Ovary (tissue), 9 donors: ENCODE data around the gene NUDT16L1. TPM values are rescaled to one million over a fixed set of nuclear protein-coding genes. Genes with fewer than 3 reads are reported as not detected.

ENCODE experiments used
- DNase-seq, 5 donors: peaks; one replicate each; pipeline ENCODE4 v3.0.0-alpha.2; 2019 to 2020
- H3K27ac ChIP-seq, 2 donors: fragments of 200-600 bp; one replicate each; pipeline versions ENCODE4 v1.5.1 to v1.8.0; 2019 to 2022
- H3K27me3 ChIP-seq: fragments of 200-600 bp; one replicate; pipeline ENCODE4 v1.8.0; 2022
- H3K36me3 ChIP-seq: fragments of 200-600 bp; sonication (generic); one replicate; pipeline ENCODE4 v1.5.1; 2019
- H3K4me1 ChIP-seq: one replicate; pipeline ENCODE4 v1.8.1; 2013; ENCODE audit warnings: mild to moderate bottlenecking, moderate library complexity; ENCODE audit not compliant: insufficient read depth
- H3K4me3 ChIP-seq: fragments of 200-600 bp; sonication (generic); one replicate; pipeline ENCODE4 v1.5.1; 2017
- H3K9me3 ChIP-seq, 2 donors: fragments of 200-600 bp in 1 of 2; sonication (generic) in 1 of 2; one replicate each; pipeline versions ENCODE4 v1.5.1 to v1.8.1; 2013 to 2019; ENCODE audit warnings: mild to moderate bottlenecking in 1 of 2, moderate library complexity in 1 of 2
- EP300 ChIP-seq: sonication (generic); formaldehyde crosslinking; IDR thresholded peaks from one replicate; pipeline ENCODE4 v1.6.1; 2017; ENCODE audit warnings: antibody characterized with exemption
- POLR2A ChIP-seq: fragments of 450-650 bp; IDR thresholded peaks from one replicate; pipeline ENCODE4 v1.6.1; 2017; ENCODE audit warnings: antibody characterized with exemption, mild to moderate bottlenecking, moderate library complexity
- WGBS, 3 donors: extraction: QIAGEN DNeasy Blood & Tissue Kit in 1 of 3; methylation state at CpG; one replicate each; pipeline versions ENCODE4 v1.1.5 to v1.1.7; 2013 to 2017; 5-methylcytosine and 5-hydroxymethylcytosine counted together
- intact Hi-C, 4 donors: fragments of 100-400 bp; cut with DNase I; formaldehyde crosslinking; loops; one replicate each; pipeline versions ENCODE4 v1.11.0 to v1.15.1; 2022 to 2023
- polyA plus RNA-seq, 2 donors: library from polyadenylated mRNA; stranded (reverse); fragments of 200-250 nt in 1 of 2; fragments of 350-450 nt in 1 of 2; fragmentation: Illumina TruSeq in 1 of 2; extraction: RNeasy Lipid Tissue Mini Kit (QIAGEN cat#74804) in 1 of 2; gene quantifications; one replicate each; pipeline ENCODE4 v1.2.3, GENCODE V29; 2013 to 2014
- total RNA-seq, 7 donors: library from RNA; depleted of rRNA in 2 of 7; stranded (reverse); fragments of >200 nt in 2 of 7; fragmentation: NEBNext Ultra II Directional in 3 of 7; extraction: Animal tissue kit (Norgen Biotek cat#: 25700) in 3 of 7; gene quantifications; one replicate each; pipeline versions ENCODE4 v1.1.0 to v1.2.4, GENCODE V29; 2016 to 2023
- TF ChIP-seq, protein P1 (sequence below), 3 donors: fragments of 450-650 bp in 2 of 3; fragments of 200-600 bp in 1 of 3; IDR thresholded peaks; one replicate each; pipeline versions ENCODE4 v1.5.1 to v1.8.0; 2016 to 2022; ENCODE audit warnings: antibody characterized with exemption in 3 of 3, mild to moderate bottlenecking in 1 of 3
- donor health status: DM: no; HTN: no; CAD: no; lungs with moderate emphysema.
- donor health status: DM: no; HTN: no; CAD: no.
- donor health status: Bipolar disorder and iron deficiency.
- donor health status: DM: yes; HTN: yes; CAD: no.
- donor health status: DM: no; HTN: no; CAD: no.
- donor health status: DM: yes; HTN: yes; CAD: no.

The NUDT16L1 gene
- total and polyA plus RNA-seq, 9 donors, result 8.1 to 33.6 (median 28.0) TPM

DNA sequence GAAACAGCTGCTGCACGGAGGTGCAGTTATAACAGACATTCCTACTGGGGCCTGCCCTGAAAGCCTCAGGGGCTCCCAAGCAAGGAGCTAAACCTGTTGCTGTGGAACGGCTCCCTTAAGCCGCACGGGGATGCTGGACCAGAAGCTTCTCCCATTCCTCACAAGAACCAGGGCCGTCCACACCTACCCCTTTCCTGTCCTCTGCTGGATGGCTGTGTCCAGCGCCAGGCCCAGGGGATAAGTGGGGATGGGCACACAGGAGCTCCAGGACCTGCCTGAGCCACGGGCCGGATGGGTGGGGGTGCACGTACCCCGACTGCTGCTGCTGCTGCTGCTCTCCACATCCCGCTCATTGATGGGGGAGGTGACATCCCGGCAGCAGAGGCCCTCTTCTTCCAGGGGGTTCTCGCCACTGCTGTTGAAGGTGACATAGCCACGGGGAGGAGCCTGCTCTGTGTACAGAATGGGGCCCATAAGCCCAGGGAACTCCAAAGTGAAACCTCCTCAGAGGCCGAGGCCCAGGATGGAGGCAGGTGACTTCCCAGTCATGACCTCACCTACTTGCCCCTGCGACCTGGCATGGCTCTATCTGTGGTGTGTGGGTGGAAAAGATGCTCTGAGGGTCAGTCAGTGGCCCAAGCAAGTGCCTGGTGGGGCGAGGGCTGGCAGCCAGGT lies 8.6 kb downstream of the NUDT16L1 start:
- H3K36me3 ChIP-seq, result no peaks in the 10 kb centered on the region
- intact Hi-C loops, result no loop called here
- no peaks in the 10 kb centered on the region for H3K4me1 ChIP-seq
- H3K4me3 ChIP-seq, result no peak overlapping the region
- H3K27ac ChIP-seq, result no peak overlapping the region
- DNase-seq, result no peak
- TF ChIP-seq EP300 (no peak), POLR2A (no peak)
- TF ChIP-seq, protein P1, sequence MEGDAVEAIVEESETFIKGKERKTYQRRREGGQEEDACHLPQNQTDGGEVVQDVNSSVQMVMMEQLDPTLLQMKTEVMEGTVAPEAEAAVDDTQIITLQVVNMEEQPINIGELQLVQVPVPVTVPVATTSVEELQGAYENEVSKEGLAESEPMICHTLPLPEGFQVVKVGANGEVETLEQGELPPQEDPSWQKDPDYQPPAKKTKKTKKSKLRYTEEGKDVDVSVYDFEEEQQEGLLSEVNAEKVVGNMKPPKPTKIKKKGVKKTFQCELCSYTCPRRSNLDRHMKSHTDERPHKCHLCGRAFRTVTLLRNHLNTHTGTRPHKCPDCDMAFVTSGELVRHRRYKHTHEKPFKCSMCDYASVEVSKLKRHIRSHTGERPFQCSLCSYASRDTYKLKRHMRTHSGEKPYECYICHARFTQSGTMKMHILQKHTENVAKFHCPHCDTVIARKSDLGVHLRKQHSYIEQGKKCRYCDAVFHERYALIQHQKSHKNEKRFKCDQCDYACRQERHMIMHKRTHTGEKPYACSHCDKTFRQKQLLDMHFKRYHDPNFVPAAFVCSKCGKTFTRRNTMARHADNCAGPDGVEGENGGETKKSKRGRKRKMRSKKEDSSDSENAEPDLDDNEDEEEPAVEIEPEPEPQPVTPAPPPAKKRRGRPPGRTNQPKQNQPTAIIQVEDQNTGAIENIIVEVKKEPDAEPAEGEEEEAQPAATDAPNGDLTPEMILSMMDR (IDR thresholded peaks at IDR 0.05), result no peak
- 85 to 89% (median 86%) methylated on average over 17 of the region's 17 CpGs for WGBS, 3 donors
- no peaks in the 10 kb centered on the region for H3K9me3 ChIP-seq
- H3K27me3 ChIP-seq, result no peaks in the 10 kb centered on the region

DNA sequence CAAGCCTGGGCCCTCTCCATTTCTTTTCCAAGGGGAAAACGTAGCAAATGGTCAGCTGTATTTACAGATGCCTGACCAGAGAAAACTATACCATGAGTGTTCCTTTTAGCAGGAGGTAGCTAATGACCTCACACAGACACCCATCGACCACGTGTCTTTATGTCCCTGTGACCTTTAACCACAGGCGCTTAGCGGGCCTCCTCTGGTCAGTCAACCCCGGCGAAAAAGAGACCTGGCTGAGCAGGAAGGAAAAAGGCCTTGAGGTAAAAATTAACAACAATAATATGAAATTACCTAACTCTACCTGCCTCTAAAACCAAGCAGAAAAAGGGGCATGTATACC lies 9.1 kb downstream of the NUDT16L1 start:
- TF ChIP-seq EP300 (no peak), POLR2A (no peak)
- TF ChIP-seq, protein P1 (IDR thresholded peaks at IDR 0.05), result no peak
- no peak overlapping the region for H3K4me3 ChIP-seq
- no peaks in the 10 kb centered on the region for H3K27me3 ChIP-seq
- no peaks in the 10 kb centered on the region for H3K4me1 ChIP-seq
- WGBS, 3 donors, result 64 to 69% (median 68%) methylated on average over 7 of the region's 7 CpGs
- no peak for DNase-seq
- H3K27ac ChIP-seq, result no peak overlapping the region
- intact Hi-C loops, result no loop called here
- H3K9me3 ChIP-seq, result no peaks in the 10 kb centered on the region
- H3K36me3 ChIP-seq, result no peaks in the 10 kb centered on the region

DNA sequence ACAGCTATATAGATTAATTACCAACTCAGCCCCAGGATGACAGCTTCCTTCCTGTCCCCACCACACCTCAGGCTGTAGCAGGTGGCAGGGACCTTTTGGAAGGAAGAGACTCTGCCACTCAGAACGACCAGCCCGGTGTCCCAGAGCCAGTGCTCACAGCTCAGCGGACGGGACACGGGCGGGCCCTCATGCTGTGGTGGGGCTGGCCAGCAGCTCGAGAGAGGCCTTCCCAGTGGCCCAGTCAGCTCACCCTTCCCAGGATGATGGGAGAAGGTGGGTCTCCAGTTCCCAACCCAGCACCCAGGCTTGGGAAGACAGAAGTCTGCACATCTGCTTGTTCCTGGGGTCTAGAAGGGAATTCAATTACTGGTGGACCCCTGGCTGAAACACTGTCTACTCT lies 10.5 kb downstream of the NUDT16L1 start:
- WGBS, 3 donors, result 81 to 92% (median 91%) methylated on average over 7 of the region's 7 CpGs
- no peaks in the 10 kb centered on the region for H3K27me3 ChIP-seq
- TF ChIP-seq EP300 (no peak), POLR2A (no peak)
- TF ChIP-seq, protein P1 (IDR thresholded peaks at IDR 0.05), result no peak
- H3K9me3 ChIP-seq, result no peaks in the 10 kb centered on the region
- H3K4me1 ChIP-seq, result no peaks in the 10 kb centered on the region
- no peaks in the 10 kb centered on the region for H3K36me3 ChIP-seq
- no peak for DNase-seq
- intact Hi-C loops, result no loop called here
- no peak overlapping the region for H3K27ac ChIP-seq
- H3K4me3 ChIP-seq, result no peak overlapping the region

DNA sequence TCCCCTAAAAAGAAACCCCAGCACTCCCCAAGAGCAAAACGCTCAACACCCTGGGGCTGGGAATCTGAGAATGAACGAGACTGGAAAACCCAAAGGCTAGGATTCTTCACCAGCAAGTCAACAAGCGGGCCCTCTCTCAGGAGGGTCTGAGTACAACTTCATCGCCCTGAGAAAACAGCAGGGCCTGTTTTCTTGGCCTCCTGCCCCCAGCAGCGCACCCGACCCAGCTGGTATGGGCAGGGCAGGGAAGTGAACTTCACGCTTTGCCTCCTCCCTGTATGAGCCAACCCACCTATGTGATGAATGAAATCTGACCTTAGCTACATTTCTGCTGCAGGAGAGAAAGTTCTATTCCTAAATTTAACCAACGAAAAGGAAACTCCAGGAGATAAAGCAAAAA lies 11.1 kb downstream of the NUDT16L1 start:
- no peak for DNase-seq
- no peaks in the 10 kb centered on the region for H3K4me1 ChIP-seq
- no peak overlapping the region for H3K4me3 ChIP-seq
- no peaks in the 10 kb centered on the region for H3K9me3 ChIP-seq
- no peak overlapping the region for H3K27ac ChIP-seq
- H3K36me3 ChIP-seq, result no peaks in the 10 kb centered on the region
- TF ChIP-seq POLR2A (no peak), EP300 (no peak)
- TF ChIP-seq, protein P1 (IDR thresholded peaks at IDR 0.05), result no peak
- intact Hi-C loops, result no loop called here
- WGBS, 3 donors, result 82 to 88% (median 86%) methylated on average over 8 of the region's 8 CpGs
- H3K27me3 ChIP-seq, result no peaks in the 10 kb centered on the region
